HepG2 (cell line): ENCODE data around the gene WDR59. TPM values are rescaled to one million over a fixed set of nuclear protein-coding genes. Genes with fewer than 3 reads are reported as not detected.

Experiments used
- ATAC-seq: fragments of 200-7000 bp; cut with Tn5 transposase; 3 replicates; pipeline ENCODE4 v1.9.1; 2020; ENCODE audit warnings: mild to moderate bottlenecking, moderate library complexity
- BruUV-seq: library from RNA; stranded (reverse); fragments of 400-500 nt; replicated peaks from 2 replicates; lab custom pipeline; 2021; lab: Mats Ljungman, UMichigan
- CTCF ChIA-PET: fragments of 300-600 bp; formaldehyde crosslinking; extraction: SDS; loops from one replicate; lab custom pipeline; 2021; ENCODE audit warnings: low total read pairs, inconsistent platforms, low intra/inter-chr PET ratio; lab: Yijun Ruan, JAX
- POLR2A ChIA-PET: fragments of 350-600 bp; sonication (Branson Sonifier 250); formaldehyde crosslinking; loops from one replicate; lab custom pipeline; 2020; ENCODE audit warnings: antibody characterized with exemption, inconsistent platforms; lab: Yijun Ruan, JAX
- DNase-seq: peaks from one replicate; pipeline ENCODE4 v3.0.0-alpha.2; 2015; ENCODE audit warnings: low spot score
- FAIRE-seq: peaks from 3 replicates; lab custom pipeline; 2011; peaks lifted over from hg19 to GRCh38; lab: Jason Lieb, UNC
- H2AFZ ChIP-seq: one replicate; pipeline ENCODE4 v1.6.1; 2011; ENCODE audit warnings: low read length, inconsistent platforms
- H3K27ac ChIP-seq: fragments of 300-600 bp; 3 replicates; pipeline ENCODE4 v1.8.0; 2011; ENCODE audit warnings: mixed run types, mild to moderate bottlenecking, mixed read lengths, low read length, inconsistent platforms; ENCODE audit not compliant: insufficient read depth; ENCODE audit errors: extremely low read length
- H3K27me3 ChIP-seq, 2 experiments: fragments of 200-600 bp in 1 of 2; 2 replicates in 1 of 2; 3 replicates in 1 of 2; pipeline versions ENCODE4 v1.6.0 to v1.8.0; 2011; ENCODE audit warnings: low read length in 2 of 2, mild to moderate bottlenecking in 2 of 2, moderate library complexity in 2 of 2, inconsistent platforms in 1 of 2; ENCODE audit not compliant: insufficient read depth in 2 of 2, control insufficient read depth in 1 of 2
- H3K36me3 ChIP-seq, 2 experiments: fragments of 200-600 bp in 1 of 2; replicated peaks in 1 of 2; 2 replicates in 1 of 2; 3 replicates in 1 of 2; pipeline versions ENCODE4 v1.5.1 to v1.8.0; 2011; ENCODE audit warnings: low read length in 2 of 2, inconsistent platforms in 1 of 2; ENCODE audit not compliant: insufficient read depth in 2 of 2, control insufficient read depth in 1 of 2
- H3K4me1 ChIP-seq: 2 replicates; pipeline ENCODE4 v1.5.1; 2012; ENCODE audit warnings: low read length, inconsistent platforms; ENCODE audit not compliant: insufficient read depth
- H3K4me2 ChIP-seq: 2 replicates; pipeline ENCODE4 v1.6.0; 2011; ENCODE audit warnings: low read depth, low read length, inconsistent platforms
- H3K4me3 ChIP-seq, 3 experiments: fragments of 200-600 bp in 1 of 3; sonication (generic), shearing (Covaris generic) in 1 of 3; replicated peaks in 1 of 3; 2 replicates each; pipeline ENCODE4 v1.5.1; 2011 to 2016; ENCODE audit warnings: low read length in 3 of 3, inconsistent platforms in 2 of 3, low read depth in 2 of 3, mild to moderate bottlenecking in 2 of 3, control low read depth in 1 of 3, mixed read lengths in 1 of 3; ENCODE audit not compliant: insufficient read depth in 1 of 3
- H3K79me2 ChIP-seq: one replicate; pipeline ENCODE4 v1.6.1; 2011; ENCODE audit warnings: low read length, inconsistent platforms; ENCODE audit not compliant: insufficient read depth
- H3K9ac ChIP-seq: 2 replicates; pipeline ENCODE4 v1.6.0; 2011; ENCODE audit warnings: mild to moderate bottlenecking, low read depth, low read length, inconsistent platforms; ENCODE audit not compliant: insufficient read depth
- H3K9me3 ChIP-seq: 2 replicates; pipeline ENCODE4 v1.5.1; 2012; ENCODE audit warnings: mild to moderate bottlenecking, low read length
- H4K20me1 ChIP-seq: 2 replicates; pipeline ENCODE4 v1.6.0; 2011; ENCODE audit warnings: inconsistent platforms, mild to moderate bottlenecking, low read length, moderate library complexity; ENCODE audit not compliant: insufficient read depth
- FOXK2 ChIP-seq: fragments of 450-650 bp; IDR thresholded peaks from 2 replicates; pipeline ENCODE4 v1.6.1; 2016
- NFRKB ChIP-seq: fragments of 450-650 bp; IDR thresholded peaks from 2 replicates; pipeline ENCODE4 v1.6.1; 2017
- POLR2AphosphoS5 ChIP-seq: IDR thresholded peaks from 2 replicates; pipeline ENCODE4 v1.6.1; 2012; ENCODE audit warnings: low read depth, low read length
- SP2 ChIP-seq: sonication (generic); formaldehyde crosslinking; IDR thresholded peaks from 2 replicates; pipeline ENCODE4 v1.5.1; 2020; ENCODE audit warnings: mild to moderate bottlenecking, missing genetic modification reagents
- TOE1 ChIP-seq: sonication (generic); formaldehyde crosslinking; IDR thresholded peaks from 2 replicates; pipeline ENCODE4 v1.4.0; 2020; ENCODE audit warnings: mild to moderate bottlenecking, missing genetic modification reagents
- ZBTB10 ChIP-seq: sonication (generic); formaldehyde crosslinking; IDR thresholded peaks from 2 replicates; pipeline ENCODE4 v1.4.0; 2020; ENCODE audit warnings: missing genetic modification reagents, borderline replicate concordance
- ZBTB42 ChIP-seq: sonication (generic); formaldehyde crosslinking; IDR thresholded peaks from 2 replicates; pipeline ENCODE4 v1.5.0; 2020; ENCODE audit warnings: mild to moderate bottlenecking, missing genetic modification reagents
- ZNF547 ChIP-seq: sonication (generic); formaldehyde crosslinking; IDR thresholded peaks from 2 replicates; pipeline ENCODE4 v1.5.1; 2020; ENCODE audit warnings: mild to moderate bottlenecking, missing genetic modification reagents
- WGBS: methylation state at CpG from one replicate; pipeline ENCODE4 v1.1.6; 2017; ENCODE audit warnings: low lambda C conversion rate; 5-methylcytosine and 5-hydroxymethylcytosine counted together
- in situ Hi-C: cut with HindIII; loops from 2 replicates; pipeline ENCODE4 v1.10.0; 2017; ENCODE audit warnings: low pct_unique_long_range_greater_than_20kb; ENCODE audit not compliant: extremely low pct_ligation_motif_present
- intact Hi-C: fragments of 100-400 bp; cut with micrococcal nuclease; formaldehyde crosslinking; loops from one replicate; pipeline ENCODE4 v1.10.0; 2022; ENCODE audit not compliant: unreplicated experiment
- polyA plus RNA-seq, 8 experiments: library from polyadenylated mRNA; depleted of rRNA in 3 of 8; stranded (reverse) in 7 of 8; unstranded in 1 of 8; fragments of >200 nt; fragmentation: Illumina TruSeq in 4 of 8; extraction: Trizol in 4 of 8; gene quantifications; 2 replicates each; pipeline versions ENCODE4 v1.2.1 to v1.2.3, GENCODE V29; 2011 to 2016; ENCODE audit warnings: low read depth in 4 of 8, missing spikeins in 1 of 8, mixed read lengths in 1 of 8; ENCODE audit not compliant: insufficient read depth in 1 of 8
- total RNA-seq, 5 experiments: library from RNA; depleted of rRNA; stranded (reverse); fragments of >200 nt; fragmentation: Illumina TruSeq; extraction: Trizol; gene quantifications; 2 replicates each; pipeline ENCODE4 v1.2.3, GENCODE V29; 2016; ENCODE audit warnings: low read depth in 1 of 5

Gene WDR59
- total and polyA plus RNA-seq, 2 of the 13 experiments (the other 11 are each of a cell fraction or from before 2014, with no cell fraction given), result 65.2 to 306 TPM

- no peak overlapping the region for H3K4me2 ChIP-seq
- FAIRE-seq (no peak), ATAC-seq (no peak), DNase-seq (no peak)
- 91% methylated on average over 4 of the region's 4 CpGs for WGBS
- H3K27ac ChIP-seq, result no peak overlapping the region
- H2AFZ ChIP-seq, result no peak overlapping the region
- ChIA-PET POLR2A (interaction anchor here (1.5 kb wide), 1 partner anchor 9 kb away, joined by 6 read pairs; no protein-coding TSS in a partner anchor), CTCF (no interaction called here)
- peaks cover 15% of the 10 kb centered on the region for H4K20me1 ChIP-seq
- H3K9me3 ChIP-seq, result no peaks in the 10 kb centered on the region
- intact Hi-C loops (no loop called here), in situ Hi-C loops (no loop called here)
- H3K4me1 ChIP-seq, result peaks cover 52% of the 10 kb centered on the region
- H3K27me3 ChIP-seq, result no peaks in the 10 kb centered on the region
- H3K4me3 ChIP-seq, result no peak overlapping the region
- H3K79me2 ChIP-seq, result peaks cover 93% of the 10 kb centered on the region
- H3K9ac ChIP-seq, result no peak overlapping the region
- no peaks in the 10 kb centered on the region; a peak in 1 of 5 replicates for H3K36me3 ChIP-seq
- TF ChIP-seq ZNF547 (CRISPR knock-in tag), result no peak
- no peak for TF ChIP-seq TOE1 (CRISPR knock-in tag)
- TF ChIP-seq POLR2AphosphoS5, result no peak
- no peak for TF ChIP-seq FOXK2
- TF ChIP-seq SP2 (CRISPR knock-in tag), result no peak
- no peak for TF ChIP-seq ZBTB42 (CRISPR knock-in tag)
- no peak for TF ChIP-seq ZBTB10 (CRISPR knock-in tag)
- TF ChIP-seq NFRKB, result no peak
- no TSS peak for BruUV-seq
Measured at GRCh38 chr16:75028544-75029135, 43.7 kb upstream of the WDR59 start.
